K562 (cell line): ENCODE measurements around the gene CSNK1A1L. TPM values are rescaled to one million over a fixed set of nuclear protein-coding genes. Genes with fewer than 3 reads are reported as not detected.

Source experiments
- ATAC-seq: fragments of 200-7000 bp; cut with Tn5 transposase; 3 replicates; pipeline ENCODE4 v1.9.1; 2020; ENCODE audit warnings: moderate library complexity
- BruUV-seq: library from RNA; stranded (reverse); fragments of 400-500 nt; replicated peaks from 2 replicates; lab custom pipeline; 2021; lab: Mats Ljungman, UMichigan
- CTCF ChIA-PET: fragments of 300-600 bp; formaldehyde crosslinking; extraction: SDS; loops from one replicate; lab custom pipeline; 2021; ENCODE audit warnings: low intra/inter-chr PET ratio; lab: Yijun Ruan, JAX
- POLR2A ChIA-PET: fragments of 300-600, 350-650 bp; sonication (Branson Sonifier 250); formaldehyde crosslinking; extraction: SDS; loops from one replicate; lab custom pipeline; 2021; ENCODE audit warnings: antibody characterized with exemption, inconsistent platforms; lab: Yijun Ruan, JAX
- DNase-seq, 4 experiments: peaks; one replicate each; pipeline versions ENCODE4 v3.0.0 to v3.0.0-alpha.2; 2011 to 2018; ENCODE audit warnings: low spot score in 3 of 4, mixed read lengths in 3 of 4; ENCODE audit errors: extremely low read depth in 1 of 4
- FAIRE-seq: peaks from 2 replicates; lab custom pipeline; 2011; peaks lifted over from hg19 to GRCh38; lab: Jason Lieb, UNC
- H2AFZ ChIP-seq: 2 replicates; pipeline ENCODE4 v1.6.0; 2011; ENCODE audit warnings: low read depth, low read length, control low read depth, inconsistent platforms
- H3K27ac ChIP-seq: fragments of 200-600 bp; 3 replicates; pipeline ENCODE4 v1.8.0; 2011; ENCODE audit warnings: low read depth, mild to moderate bottlenecking, control low read depth, inconsistent platforms, low read length, moderate library complexity, mixed read lengths; ENCODE audit errors: extremely low read depth
- H3K27me3 ChIP-seq, 2 experiments: fragments of 300-600 bp in 1 of 2; 2 replicates in 1 of 2; 3 replicates in 1 of 2; pipeline versions ENCODE4 v1.6.0 to v1.8.0; 2011; ENCODE audit warnings: inconsistent platforms in 2 of 2, low read length in 2 of 2, mild to moderate bottlenecking in 1 of 2, mixed read lengths in 1 of 2, moderate library complexity in 1 of 2; ENCODE audit not compliant: control insufficient read depth in 2 of 2, insufficient read depth in 2 of 2
- H3K36me3 ChIP-seq: fragments of 300-600 bp; 3 replicates; pipeline ENCODE4 v1.8.0; 2011; ENCODE audit warnings: mild to moderate bottlenecking, low read length, inconsistent platforms; ENCODE audit not compliant: control insufficient read depth, insufficient read depth
- H3K4me1 ChIP-seq, 2 experiments: fragments of 200-600 bp in 1 of 2; replicated peaks in 1 of 2; 2 replicates in 1 of 2; 3 replicates in 1 of 2; pipeline versions ENCODE4 v1.5.1 to v1.8.0; 2011; ENCODE audit warnings: inconsistent platforms in 2 of 2, low read length in 2 of 2, mild to moderate bottlenecking in 1 of 2, mixed read lengths in 1 of 2, moderate library complexity in 1 of 2; ENCODE audit not compliant: control insufficient read depth in 2 of 2, insufficient read depth in 2 of 2
- H3K4me2 ChIP-seq: 2 replicates; pipeline ENCODE4 v1.6.1; 2011; ENCODE audit warnings: low read length, control low read depth, inconsistent platforms, mixed read lengths; ENCODE audit not compliant: insufficient read depth
- H3K4me3 ChIP-seq: fragments of 200-600 bp; sonication (generic), shearing (Covaris generic); 2 replicates; pipeline ENCODE4 v1.5.1; 2016; ENCODE audit warnings: control low read depth, inconsistent platforms
- H3K79me2 ChIP-seq: fragments of 200-600 bp; 3 replicates; pipeline ENCODE4 v1.8.0; 2011; ENCODE audit warnings: low read length, inconsistent platforms; ENCODE audit not compliant: control insufficient read depth, insufficient read depth
- H3K9ac ChIP-seq, 2 experiments: 2 replicates each; pipeline versions ENCODE4 v1.6.0 to v1.6.1; 2011; ENCODE audit warnings: low read depth in 2 of 2, low read length in 2 of 2, control low read depth in 1 of 2, inconsistent platforms in 1 of 2, mild to moderate bottlenecking in 1 of 2, mixed read lengths in 1 of 2; ENCODE audit not compliant: insufficient read depth in 1 of 2
- H3K9me1 ChIP-seq: one replicate; pipeline ENCODE4 v1.6.0; 2011; ENCODE audit warnings: inconsistent platforms, mild to moderate bottlenecking, low read length, moderate library complexity; ENCODE audit not compliant: control insufficient read depth, insufficient read depth
- H3K9me3 ChIP-seq: replicated peaks from 2 replicates; pipeline ENCODE4 v1.5.1; 2011; ENCODE audit warnings: low read depth, low read length, inconsistent platforms; ENCODE audit not compliant: control insufficient read depth, insufficient read depth
- H4K20me1 ChIP-seq: replicated peaks from 2 replicates; pipeline ENCODE4 v1.6.1; 2011; ENCODE audit warnings: low read length, inconsistent platforms, mixed read lengths; ENCODE audit not compliant: control insufficient read depth, insufficient read depth
- NEUROD1 ChIP-seq: fragments of 150-350 bp; IDR thresholded peaks from 2 replicates; pipeline ENCODE4 v1.6.1; 2014; ENCODE audit warnings: borderline replicate concordance, low read length, low read depth; ENCODE audit not compliant: partially characterized antibody
- SMAD2 ChIP-seq: fragments of 150-350 bp; IDR thresholded peaks from 2 replicates; pipeline ENCODE4 v1.6.1; 2014; ENCODE audit warnings: low read depth, mild to moderate bottlenecking, low read length
- TFAM ChIP-seq: fragments of 250-450 bp; sonication (Bioruptor Pico); conservative IDR thresholded peaks from 2 replicates; pipeline ENCODE4 v1.5.0; 2021; ENCODE audit warnings: mild to moderate bottlenecking, moderate library complexity
- ZC3H11A ChIP-seq: IDR thresholded peaks from 2 replicates; pipeline ENCODE4 v1.6.1; 2012; ENCODE audit warnings: low read depth, low read length, improper control_type of control experiment
- WGBS: fragments of 100-300 bp; shearing (Covaris generic); methylation state at CpG from one replicate; pipeline ENCODE4 v1.1.6; 2016; ENCODE audit warnings: low coverage, mixed read lengths; ENCODE audit not compliant: insufficient coverage; ENCODE audit errors: missing lambda C conversion rate; 5-methylcytosine and 5-hydroxymethylcytosine counted together
- in situ Hi-C: fragments of 300-500 bp; cut with MboI; formaldehyde crosslinking; loops from 4 replicates; pipeline ENCODE4 v1.15.0; 2018; ENCODE audit warnings: inconsistent platforms, mixed read lengths
- intact Hi-C: fragments of 100-400 bp; cut with micrococcal nuclease; formaldehyde crosslinking; loops from 2 replicates; pipeline ENCODE4 v1.14.2; 2022
- polyA plus RNA-seq, 8 experiments: library from polyadenylated mRNA; depleted of rRNA in 4 of 8; stranded (reverse) in 5 of 8; unstranded in 3 of 8; fragments of >200 nt; fragmentation: Nextera tagmentation in 2 of 8; fragmentation: Illumina TruSeq in 1 of 8; extraction: Ambion mirVana in 2 of 8; extraction: Trizol in 1 of 8; gene quantifications; 2 replicates each; pipeline versions ENCODE4 v1.2.1 to v1.2.3, GENCODE V29; 2011 to 2014; ENCODE audit warnings: inconsistent platforms in 1 of 8, missing spikeins in 1 of 8
- total RNA-seq, 7 experiments: library from RNA; depleted of rRNA in 6 of 7; stranded (reverse); fragments of >200 nt in 6 of 7; fragmentation: Illumina TruSeq in 2 of 7; extraction: Trizol in 2 of 7; gene quantifications; 2 replicates each; pipeline versions ENCODE4 v1.2.1 to v1.2.3, GENCODE V29; 2011 to 2021; ENCODE audit warnings: low replicate concordance in 1 of 7
- TF ChIP-seq, protein P1 (sequence below): fragments of 450-650 bp; IDR thresholded peaks from 2 replicates; pipeline ENCODE4 v1.6.1; 2016; ENCODE audit warnings: low read depth

Gene CSNK1A1L
- total and polyA plus RNA-seq, 9 of the 15 experiments (the other 6 are each of a cell fraction or from before 2014, with no cell fraction given): not detected

- TF ChIP-seq, protein P1, sequence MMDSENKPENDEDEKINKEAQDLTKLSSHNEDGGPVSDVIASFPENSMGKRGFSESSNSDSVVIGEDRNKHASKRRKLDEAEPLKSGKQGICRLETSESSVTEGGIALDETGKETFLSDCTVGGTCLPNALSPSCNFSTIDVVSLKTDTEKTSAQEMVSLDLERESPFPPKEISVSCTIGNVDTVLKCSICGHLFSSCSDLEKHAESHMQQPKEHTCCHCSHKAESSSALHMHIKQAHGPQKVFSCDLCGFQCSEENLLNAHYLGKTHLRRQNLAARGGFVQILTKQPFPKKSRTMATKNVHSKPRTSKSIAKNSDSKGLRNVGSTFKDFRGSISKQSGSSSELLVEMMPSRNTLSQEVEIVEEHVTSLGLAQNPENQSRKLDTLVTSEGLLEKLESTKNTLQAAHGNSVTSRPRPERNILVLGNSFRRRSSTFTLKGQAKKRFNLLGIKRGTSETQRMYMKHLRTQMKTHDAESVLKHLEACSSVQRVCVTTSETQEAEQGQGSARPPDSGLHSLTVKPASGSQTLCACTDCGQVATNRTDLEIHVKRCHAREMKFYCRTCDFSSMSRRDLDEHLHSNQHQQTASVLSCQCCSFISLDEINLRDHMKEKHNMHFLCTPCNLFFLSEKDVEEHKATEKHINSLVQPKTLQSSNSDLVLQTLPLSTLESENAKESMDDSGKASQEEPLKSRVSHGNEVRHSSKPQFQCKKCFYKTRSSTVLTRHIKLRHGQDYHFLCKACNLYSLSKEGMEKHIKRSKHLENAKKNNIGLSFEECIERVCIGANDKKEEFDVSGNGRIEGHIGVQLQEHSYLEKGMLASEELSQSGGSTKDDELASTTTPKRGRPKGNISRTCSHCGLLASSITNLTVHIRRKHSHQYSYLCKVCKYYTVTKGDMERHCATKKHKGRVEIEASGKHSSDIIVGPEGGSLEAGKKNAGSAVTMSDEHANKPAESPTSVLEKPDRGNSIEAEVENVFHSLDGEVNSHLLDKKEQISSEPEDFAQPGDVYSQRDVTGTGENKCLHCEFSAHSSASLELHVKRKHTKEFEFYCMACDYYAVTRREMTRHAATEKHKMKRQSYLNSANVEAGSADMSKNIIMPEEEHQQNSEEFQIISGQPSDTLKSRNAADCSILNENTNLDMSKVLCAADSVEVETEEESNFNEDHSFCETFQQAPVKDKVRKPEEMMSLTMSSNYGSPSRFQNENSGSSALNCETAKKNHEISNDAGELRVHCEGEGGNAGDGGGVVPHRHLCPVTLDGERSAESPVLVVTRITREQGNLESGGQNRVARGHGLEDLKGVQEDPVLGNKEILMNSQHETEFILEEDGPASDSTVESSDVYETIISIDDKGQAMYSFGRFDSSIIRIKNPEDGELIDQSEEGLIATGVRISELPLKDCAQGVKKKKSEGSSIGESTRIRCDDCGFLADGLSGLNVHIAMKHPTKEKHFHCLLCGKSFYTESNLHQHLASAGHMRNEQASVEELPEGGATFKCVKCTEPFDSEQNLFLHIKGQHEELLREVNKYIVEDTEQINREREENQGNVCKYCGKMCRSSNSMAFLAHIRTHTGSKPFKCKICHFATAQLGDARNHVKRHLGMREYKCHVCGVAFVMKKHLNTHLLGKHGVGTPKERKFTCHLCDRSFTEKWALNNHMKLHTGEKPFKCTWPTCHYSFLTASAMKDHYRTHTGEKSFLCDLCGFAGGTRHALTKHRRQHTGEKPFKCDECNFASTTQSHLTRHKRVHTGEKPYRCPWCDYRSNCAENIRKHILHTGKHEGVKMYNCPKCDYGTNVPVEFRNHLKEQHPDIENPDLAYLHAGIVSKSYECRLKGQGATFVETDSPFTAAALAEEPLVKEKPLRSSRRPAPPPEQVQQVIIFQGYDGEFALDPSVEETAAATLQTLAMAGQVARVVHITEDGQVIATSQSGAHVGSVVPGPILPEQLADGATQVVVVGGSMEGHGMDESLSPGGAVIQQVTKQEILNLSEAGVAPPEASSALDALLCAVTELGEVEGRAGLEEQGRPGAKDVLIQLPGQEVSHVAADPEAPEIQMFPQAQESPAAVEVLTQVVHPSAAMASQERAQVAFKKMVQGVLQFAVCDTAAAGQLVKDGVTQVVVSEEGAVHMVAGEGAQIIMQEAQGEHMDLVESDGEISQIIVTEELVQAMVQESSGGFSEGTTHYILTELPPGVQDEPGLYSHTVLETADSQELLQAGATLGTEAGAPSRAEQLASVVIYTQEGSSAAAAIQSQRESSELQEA: no peak
- no peak for TF ChIP-seq SMAD2
Measured at GRCh38 chr13:37094099-37094498, 11.4 kb downstream of the CSNK1A1L start (continued).

GRCh38 chr13:37091835-37092234 is 13.6 kb downstream of the CSNK1A1L start:
- in situ Hi-C loops: loop anchor here (25.0 kb wide), 1 partner anchor 1795 kb away; no protein-coding TSS in a partner anchor
- intact Hi-C loops: no loop called here
- BruUV-seq: no TSS peak
- CTCF ChIA-PET: no interaction called here
- H3K4me3 ChIP-seq: no peak overlapping the region
- POLR2A ChIA-PET: no interaction called here
- no peak overlapping the region for H3K4me2 ChIP-seq
- no peak overlapping the region for H2AFZ ChIP-seq
- H3K27me3 ChIP-seq: no peaks in the 10 kb centered on the region; a peak in 1 of 5 replicates
- no peaks in the 10 kb centered on the region for H3K9me1 ChIP-seq
- FAIRE-seq (no peak), ATAC-seq (no peak), DNase-seq (no peak)
- no peak overlapping the region for H3K9ac ChIP-seq
- 0% methylated on average over 1 of the region's 1 CpG for WGBS
- no peaks in the 10 kb centered on the region for H3K4me1 ChIP-seq
- no peaks in the 10 kb centered on the region for H3K79me2 ChIP-seq
- no peak overlapping the region for H3K27ac ChIP-seq
- no peaks in the 10 kb centered on the region for H4K20me1 ChIP-seq
- no peak for TF ChIP-seq ZC3H11A
- no peak for TF ChIP-seq TFAM (CRISPR knock-in tag)
- TF ChIP-seq NEUROD1: no peak
- no peaks in the 10 kb centered on the region for H3K36me3 ChIP-seq
- no peaks in the 10 kb centered on the region for H3K9me3 ChIP-seq
